ENCODE results near the gene PHB1.
A peak's percentile ranks its signal among the peaks of the same experiment; 100 is the strongest.

The PHB1 gene

GRCh38 chr17:49414622-49415350 lies at the start of gene PHB1:
PHB1 (minus strand) TSS chr17:49414882; CDS start chr17:49413264, 1,618 bp downstream.
- peak; percentile 99 to 100 for ATAC-seq

- no peak for ATAC-seq
Observed at GRCh38 chr17:49464049-49464448, 49.4 kb upstream of the PHB1 start.

DNA sequence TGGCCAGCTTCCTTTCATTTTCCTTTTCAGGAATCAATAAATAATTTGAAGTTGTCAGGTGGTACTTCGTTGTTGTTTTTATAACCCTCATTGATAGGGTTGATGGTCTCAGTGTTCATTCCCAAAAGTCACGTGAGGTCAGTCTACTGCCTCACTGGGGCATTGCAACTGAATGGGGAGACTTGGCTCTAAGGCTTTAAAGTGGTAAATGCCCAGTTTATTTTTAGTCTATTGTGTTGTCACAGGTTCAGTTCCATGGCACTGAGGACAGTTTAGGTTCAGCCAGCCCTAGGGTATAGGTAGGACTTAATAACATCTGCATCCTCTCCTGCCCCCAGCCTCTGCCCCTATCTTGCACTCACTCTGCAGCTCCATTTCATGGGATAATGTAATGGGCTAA lies 46.9 kb upstream of the PHB1 start:
- ATAC-seq = no peak

- ATAC-seq = no peak
Observed at GRCh38 chr17:49460401-49460800, 45.7 kb upstream of the PHB1 start.

DNA sequence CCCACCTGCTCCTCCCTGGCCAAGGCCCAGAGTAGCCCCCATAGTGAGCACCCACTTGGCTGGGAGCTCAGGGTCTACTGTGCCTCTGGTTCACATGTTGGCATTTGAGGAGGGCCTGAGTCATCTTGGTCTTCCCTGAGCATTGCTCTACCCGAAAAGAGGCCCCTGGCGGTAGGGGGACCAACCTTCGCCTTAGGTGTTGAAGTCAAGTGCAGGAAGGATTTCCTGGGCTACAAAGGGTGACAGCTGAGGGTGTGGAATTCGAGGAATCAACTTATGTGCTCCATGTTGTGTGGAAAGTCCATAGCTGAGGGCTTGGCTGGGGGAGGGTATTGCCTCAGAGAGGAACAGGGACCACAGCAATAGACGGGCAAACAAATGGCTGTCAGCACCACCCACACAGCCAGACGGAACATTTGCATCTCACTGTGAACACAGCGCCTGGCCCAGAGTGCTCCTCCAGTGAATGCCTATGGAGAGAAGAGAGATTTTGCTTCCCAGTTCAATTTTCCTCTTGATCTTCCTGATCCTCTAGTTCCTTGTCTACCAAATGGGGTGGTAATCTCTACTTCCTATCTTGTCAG lies 44.8 kb upstream of the PHB1 start:
- no peak for ATAC-seq

DNA sequence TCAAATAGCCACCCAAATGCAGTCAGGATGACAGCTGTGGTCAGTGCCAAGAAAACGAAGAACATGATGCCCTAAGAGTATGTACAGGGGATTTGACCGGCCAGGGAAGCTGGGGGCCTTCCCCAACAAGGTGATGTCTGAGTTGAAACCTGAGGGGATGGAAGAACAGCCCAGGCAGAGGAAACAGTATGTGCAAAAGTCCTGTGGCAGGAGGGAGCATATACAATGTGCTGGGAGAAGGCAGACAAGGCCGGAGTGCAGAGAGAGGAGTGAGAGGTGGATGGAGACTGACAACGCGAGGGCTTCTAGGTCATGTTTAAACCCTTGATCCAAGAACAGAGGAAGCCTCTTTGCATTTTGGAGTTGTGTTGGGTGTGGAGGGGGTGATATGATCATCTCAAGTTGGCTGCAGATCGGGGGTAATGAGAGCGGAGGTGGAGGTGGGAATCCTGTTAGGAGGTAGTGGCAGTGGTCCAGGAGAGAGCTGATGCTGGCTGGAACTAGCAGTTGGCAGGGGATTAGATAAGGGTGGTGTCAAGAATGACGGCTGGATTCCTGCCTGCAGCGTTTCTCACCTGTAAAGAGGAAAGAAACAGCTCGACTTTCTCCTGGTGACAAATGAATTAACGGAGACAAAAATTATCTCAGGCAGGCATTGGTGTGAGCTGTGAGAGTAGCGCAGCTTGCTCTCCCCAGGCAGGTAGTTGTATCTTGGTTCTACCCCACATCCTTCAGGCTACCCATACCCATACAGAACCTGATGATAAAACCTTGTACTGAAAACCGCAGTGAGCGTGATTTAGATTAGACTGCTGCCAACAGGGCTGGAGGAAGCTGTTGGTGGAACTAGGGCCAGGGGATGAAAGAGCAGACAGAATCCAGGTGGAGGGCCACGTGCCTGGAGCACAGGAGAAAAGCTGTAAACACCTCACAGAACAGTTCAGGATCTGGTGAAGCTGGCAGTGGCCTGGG lies 43.2 kb upstream of the PHB1 start:
- ATAC-seq = no peak

GRCh38 chr17:49456183-49456965 lies 41.7 kb upstream of the PHB1 start:
- ATAC-seq = no peak

DNA sequence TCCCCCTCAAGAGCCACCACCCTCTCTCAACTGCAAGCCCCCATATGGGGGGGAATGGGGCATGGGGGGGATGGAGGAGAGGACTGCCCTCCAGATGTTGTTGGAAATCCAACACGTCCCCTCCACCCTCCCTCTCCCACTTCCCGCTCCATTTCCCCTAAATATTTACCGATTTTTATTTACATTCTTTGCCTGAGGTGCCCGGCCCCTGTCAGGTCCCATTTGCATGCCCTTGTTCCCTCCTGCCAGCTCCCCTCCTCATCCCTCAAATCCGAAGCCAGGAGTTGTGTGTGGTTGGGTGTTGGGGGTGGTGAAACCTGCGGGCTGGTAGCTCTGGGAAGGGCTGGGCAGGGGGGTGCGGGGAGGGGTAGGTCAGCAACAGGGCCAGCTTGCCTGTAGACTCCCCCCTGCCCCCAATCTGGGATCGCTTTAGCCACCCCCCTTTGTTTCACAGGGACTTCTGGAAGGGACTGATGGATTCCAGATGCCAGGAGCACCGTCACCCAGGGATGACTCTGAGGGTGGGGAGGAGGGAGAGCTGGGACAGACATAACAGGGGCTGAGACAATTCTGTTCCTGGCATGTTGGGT lies 40.7 kb upstream of the PHB1 start:
- no peak for ATAC-seq

GRCh38 chr17:49454050-49454449 lies 39.4 kb upstream of the PHB1 start:
- no peak for ATAC-seq

GRCh38 chr17:49452661-49453060 lies 38.0 kb upstream of the PHB1 start:
- ATAC-seq = no peak

GRCh38 chr17:49452201-49452600 lies 37.5 kb upstream of the PHB1 start:
- ATAC-seq = no peak

DNA sequence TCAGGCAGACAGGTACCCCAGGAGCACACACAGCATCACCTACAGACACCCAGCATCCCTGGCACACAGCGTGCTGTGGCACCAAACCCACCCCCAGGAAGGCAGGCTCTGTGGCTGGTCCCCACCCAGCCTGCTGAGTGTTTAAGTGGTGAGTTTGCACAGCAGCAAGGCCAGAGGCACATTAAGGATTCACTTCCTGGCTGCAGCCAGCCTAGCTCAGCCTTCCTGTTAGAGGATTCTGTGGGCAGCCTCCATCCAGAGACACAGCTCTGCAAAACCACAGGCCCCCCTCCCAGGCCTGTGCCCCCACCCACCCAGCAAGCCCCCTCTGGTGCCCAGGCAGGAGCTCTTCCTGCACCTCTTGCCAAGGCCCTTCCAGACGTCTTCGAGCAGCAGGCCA lies 36.1 kb upstream of the PHB1 start:
- no peak for ATAC-seq

DNA sequence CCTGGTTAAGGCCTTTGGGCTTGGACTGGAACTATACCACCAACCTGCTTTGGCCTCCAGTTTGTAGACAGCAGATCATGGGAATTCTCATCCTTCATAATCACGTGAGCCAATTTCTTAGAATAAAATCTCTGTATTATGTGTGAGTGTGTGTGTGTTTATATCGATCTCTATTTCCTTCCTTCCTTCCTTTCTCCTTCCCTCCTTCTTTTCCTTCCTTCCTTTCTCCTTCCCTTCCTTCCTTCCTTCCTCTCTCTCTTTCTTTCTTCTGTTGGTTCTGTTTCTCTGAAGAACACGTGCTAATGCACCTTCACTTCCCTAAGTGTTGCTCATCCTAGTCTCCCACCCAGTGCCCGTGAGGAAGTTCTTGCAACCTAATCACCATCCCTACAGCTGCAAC lies 35.5 kb upstream of the PHB1 start:
- no peak for ATAC-seq

GRCh38 chr17:49447628-49448302 lies 33.1 kb upstream of the PHB1 start:
- ATAC-seq = no peak

GRCh38 chr17:49445591-49445990 lies 30.9 kb upstream of the PHB1 start:
- no peak for ATAC-seq

GRCh38 chr17:49444384-49444783 lies 29.7 kb upstream of the PHB1 start:
- no peak for ATAC-seq

GRCh38 chr17:49443862-49444261 lies 29.2 kb upstream of the PHB1 start:
- ATAC-seq = no peak

DNA sequence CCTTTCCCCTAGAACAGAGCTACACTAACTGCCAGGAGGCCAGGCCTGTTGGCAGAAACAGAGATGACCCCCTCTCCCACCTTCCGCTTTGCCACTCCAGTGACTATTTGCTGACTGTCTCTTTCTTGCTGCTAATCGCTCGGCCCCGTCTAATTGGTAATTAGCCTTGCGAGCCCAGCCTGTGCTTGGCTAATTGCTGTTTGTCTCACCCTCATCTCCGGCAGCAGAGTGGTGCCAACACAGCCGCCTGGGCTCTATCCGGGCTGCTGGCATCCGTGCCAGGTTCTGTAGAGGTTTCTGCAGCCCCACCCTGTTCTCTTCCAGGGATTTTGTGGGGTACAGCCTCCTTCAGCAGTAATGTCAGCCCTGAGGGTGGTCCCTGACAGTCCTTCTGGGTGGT lies 27.4 kb upstream of the PHB1 start:
- ATAC-seq = no peak

GRCh38 chr17:49441578-49441977 lies 26.9 kb upstream of the PHB1 start:
- ATAC-seq = no peak

DNA sequence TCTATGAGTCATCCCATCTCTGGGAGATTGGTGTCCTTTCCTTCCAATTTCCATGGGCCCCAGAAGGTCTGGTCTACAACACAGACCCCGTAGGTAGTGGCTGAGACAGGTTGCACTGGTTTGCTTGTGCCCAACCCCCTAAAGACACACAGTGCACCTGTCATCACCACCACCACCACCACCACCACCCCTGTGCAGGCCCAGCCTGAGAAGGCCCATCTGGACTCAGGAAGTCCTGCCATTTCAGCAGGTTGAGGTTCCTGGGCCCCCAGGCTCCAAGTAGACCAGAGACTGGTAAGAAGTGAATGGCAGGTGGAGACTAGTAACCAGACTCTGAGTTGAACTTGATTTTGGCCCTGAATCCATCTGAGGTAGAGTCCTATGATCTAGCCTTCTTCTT lies 25.9 kb upstream of the PHB1 start:
- no peak for ATAC-seq

- no peak for ATAC-seq
Observed at GRCh38 chr17:49439673-49440571, 25.2 kb upstream of the PHB1 start.

Data from activated CD4-positive, CD25-positive, alpha-beta regulatory T cell treated with anti-CD3 and anti-CD28 coated beads, Interleukin-2, amount 50 U/mL, for 24 hours (primary cell).